ENCODE results near the gene ARHGAP40. TPM values are rescaled to one million over a fixed set of nuclear protein-coding genes. Genes with fewer than 3 reads are reported as not detected.

The ARHGAP40 gene
- total and polyA plus RNA-seq, 2 of the 13 experiments (the other 11 are each of a cell fraction or from before 2014, with no cell fraction given) = 0.75 to 2.1 TPM

GRCh38 chr20:38579219-38579910, 22.2 kb upstream of the ARHGAP40 start:
- no peaks in the 10 kb centered on the region for H3K27me3 ChIP-seq (ENCODE audit: control insufficient read depth in 1 of 2, insufficient read depth in 2 of 2, low read length in 2 of 2)
- no peak overlapping the region for H2AFZ ChIP-seq (ENCODE audit: low read length)
- no TSS peak for BruUV-seq (replicated peaks)
- WGBS (ENCODE audit: low lambda C conversion rate) = 75% methylated on average over 7 of the region's 7 CpGs
- ChIA-PET POLR2A (no interaction called here), CTCF (ENCODE audit: low intra/inter-chr PET ratio, low total read pairs) (no interaction called here)
- H3K4me2 ChIP-seq (ENCODE audit: low read depth, low read length) = no peak overlapping the region
- no peak overlapping the region for H3K9ac ChIP-seq (ENCODE audit: insufficient read depth, low read depth, low read length)
- H3K79me2 ChIP-seq (ENCODE audit: insufficient read depth, low read length) = no peaks in the 10 kb centered on the region
- intact Hi-C loops (cut with micrococcal nuclease; ENCODE audit: unreplicated experiment) (no loop called here), in situ Hi-C loops (cut with HindIII; ENCODE audit: extremely low pct_ligation_motif_present, low pct_unique_long_range_greater_than_20kb) (no loop called here)
- no peak overlapping the region for H3K27ac ChIP-seq (ENCODE audit: extremely low read length, insufficient read depth, low read length)
- peaks cover 6 to 24% of the 10 kb centered on the region in 2 experiments; a peak in 3 of 5 replicates for H3K36me3 ChIP-seq (replicated peaks in 1 of 2; ENCODE audit: control insufficient read depth in 1 of 2, insufficient read depth in 2 of 2, low read length in 2 of 2)
- no peak overlapping the region for H3K4me3 ChIP-seq (replicated peaks in 1 of 3; ENCODE audit: insufficient read depth in 1 of 3, low read depth in 2 of 3, low read length in 3 of 3)
- no peaks in the 10 kb centered on the region for H3K9me3 ChIP-seq (ENCODE audit: low read length)
- ATAC-seq = peak; percentile 59
- DNase-seq (ENCODE audit: low spot score) = no peak
- peaks cover 47% of the 10 kb centered on the region for H3K4me1 ChIP-seq (ENCODE audit: insufficient read depth, low read length)
- H4K20me1 ChIP-seq (ENCODE audit: insufficient read depth, low read length) = no peaks in the 10 kb centered on the region
- FAIRE-seq = no peak
- TF ChIP-seq TCF7 (IDR thresholded peaks at IDR 0.05; ENCODE audit: low read depth) = no peak
- TF ChIP-seq, protein P1, sequence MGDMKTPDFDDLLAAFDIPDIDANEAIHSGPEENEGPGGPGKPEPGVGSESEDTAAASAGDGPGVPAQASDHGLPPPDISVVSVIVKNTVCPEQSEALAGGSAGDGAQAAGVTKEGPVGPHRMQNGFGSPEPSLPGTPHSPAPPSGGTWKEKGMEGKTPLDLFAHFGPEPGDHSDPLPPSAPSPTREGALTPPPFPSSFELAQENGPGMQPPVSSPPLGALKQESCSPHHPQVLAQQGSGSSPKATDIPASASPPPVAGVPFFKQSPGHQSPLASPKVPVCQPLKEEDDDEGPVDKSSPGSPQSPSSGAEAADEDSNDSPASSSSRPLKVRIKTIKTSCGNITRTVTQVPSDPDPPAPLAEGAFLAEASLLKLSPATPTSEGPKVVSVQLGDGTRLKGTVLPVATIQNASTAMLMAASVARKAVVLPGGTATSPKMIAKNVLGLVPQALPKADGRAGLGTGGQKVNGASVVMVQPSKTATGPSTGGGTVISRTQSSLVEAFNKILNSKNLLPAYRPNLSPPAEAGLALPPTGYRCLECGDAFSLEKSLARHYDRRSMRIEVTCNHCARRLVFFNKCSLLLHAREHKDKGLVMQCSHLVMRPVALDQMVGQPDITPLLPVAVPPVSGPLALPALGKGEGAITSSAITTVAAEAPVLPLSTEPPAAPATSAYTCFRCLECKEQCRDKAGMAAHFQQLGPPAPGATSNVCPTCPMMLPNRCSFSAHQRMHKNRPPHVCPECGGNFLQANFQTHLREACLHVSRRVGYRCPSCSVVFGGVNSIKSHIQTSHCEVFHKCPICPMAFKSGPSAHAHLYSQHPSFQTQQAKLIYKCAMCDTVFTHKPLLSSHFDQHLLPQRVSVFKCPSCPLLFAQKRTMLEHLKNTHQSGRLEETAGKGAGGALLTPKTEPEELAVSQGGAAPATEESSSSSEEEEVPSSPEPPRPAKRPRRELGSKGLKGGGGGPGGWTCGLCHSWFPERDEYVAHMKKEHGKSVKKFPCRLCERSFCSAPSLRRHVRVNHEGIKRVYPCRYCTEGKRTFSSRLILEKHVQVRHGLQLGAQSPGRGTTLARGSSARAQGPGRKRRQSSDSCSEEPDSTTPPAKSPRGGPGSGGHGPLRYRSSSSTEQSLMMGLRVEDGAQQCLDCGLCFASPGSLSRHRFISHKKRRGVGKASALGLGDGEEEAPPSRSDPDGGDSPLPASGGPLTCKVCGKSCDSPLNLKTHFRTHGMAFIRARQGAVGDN (CRISPR knock-in tag; IDR thresholded peaks at IDR 0.05) = peak; percentile 43
- 0 out of 2 replicates have a peak, but pooled peaks have one; percentile 37 for TF ChIP-seq ZNF572 (CRISPR knock-in tag; IDR thresholded peaks at IDR 0.05)
- TF ChIP-seq ZBTB38 (CRISPR knock-in tag; IDR thresholded peaks at IDR 0.05) = 0 out of 2 replicates have a peak, but pooled peaks have one; percentile 25
- TF ChIP-seq, protein P2, sequence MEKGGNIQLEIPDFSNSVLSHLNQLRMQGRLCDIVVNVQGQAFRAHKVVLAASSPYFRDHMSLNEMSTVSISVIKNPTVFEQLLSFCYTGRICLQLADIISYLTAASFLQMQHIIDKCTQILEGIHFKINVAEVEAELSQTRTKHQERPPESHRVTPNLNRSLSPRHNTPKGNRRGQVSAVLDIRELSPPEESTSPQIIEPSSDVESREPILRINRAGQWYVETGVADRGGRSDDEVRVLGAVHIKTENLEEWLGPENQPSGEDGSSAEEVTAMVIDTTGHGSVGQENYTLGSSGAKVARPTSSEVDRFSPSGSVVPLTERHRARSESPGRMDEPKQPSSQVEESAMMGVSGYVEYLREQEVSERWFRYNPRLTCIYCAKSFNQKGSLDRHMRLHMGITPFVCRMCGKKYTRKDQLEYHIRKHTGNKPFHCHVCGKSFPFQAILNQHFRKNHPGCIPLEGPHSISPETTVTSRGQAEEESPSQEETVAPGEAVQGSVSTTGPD (CRISPR knock-in tag; IDR thresholded peaks at IDR 0.05) = no peak
- TF ChIP-seq RBAK (CRISPR knock-in tag; IDR thresholded peaks at IDR 0.05) = no peak
- peak; percentile 12 for TF ChIP-seq RBM22 (optimal IDR thresholded peaks at IDR 0.05; ENCODE audit: low read length)
- no peak for TF ChIP-seq NFRKB (IDR thresholded peaks at IDR 0.05)
- peak; percentile 17 for TF ChIP-seq AGO2 (optimal IDR thresholded peaks at IDR 0.05; ENCODE audit: low read depth, low read length)
- TF ChIP-seq, protein P3, sequence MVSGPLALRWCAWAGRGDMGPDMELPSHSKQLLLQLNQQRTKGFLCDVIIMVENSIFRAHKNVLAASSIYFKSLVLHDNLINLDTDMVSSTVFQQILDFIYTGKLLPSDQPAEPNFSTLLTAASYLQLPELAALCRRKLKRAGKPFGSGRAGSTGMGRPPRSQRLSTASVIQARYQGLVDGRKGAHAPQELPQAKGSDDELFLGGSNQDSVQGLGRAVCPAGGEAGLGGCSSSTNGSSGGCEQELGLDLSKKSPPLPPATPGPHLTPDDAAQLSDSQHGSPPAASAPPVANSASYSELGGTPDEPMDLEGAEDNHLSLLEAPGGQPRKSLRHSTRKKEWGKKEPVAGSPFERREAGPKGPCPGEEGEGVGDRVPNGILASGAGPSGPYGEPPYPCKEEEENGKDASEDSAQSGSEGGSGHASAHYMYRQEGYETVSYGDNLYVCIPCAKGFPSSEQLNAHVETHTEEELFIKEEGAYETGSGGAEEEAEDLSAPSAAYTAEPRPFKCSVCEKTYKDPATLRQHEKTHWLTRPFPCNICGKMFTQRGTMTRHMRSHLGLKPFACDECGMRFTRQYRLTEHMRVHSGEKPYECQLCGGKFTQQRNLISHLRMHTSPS (CRISPR knock-in tag; IDR thresholded peaks at IDR 0.05; ENCODE audit: low read depth) = peak; percentile 41; the same call in 1 of the 2 replicates
- TF ChIP-seq PRPF4 (IDR thresholded peaks at IDR 0.05; ENCODE audit: low read depth, low read length, poor library complexity, severe bottlenecking) = no peak
- TF ChIP-seq ZNF792 (CRISPR knock-in tag; IDR thresholded peaks at IDR 0.05) = no peak
- TF ChIP-seq ZNF333 (CRISPR knock-in tag; IDR thresholded peaks at IDR 0.05; ENCODE audit: borderline replicate concordance) = no peak
